ENCODE data around the gene CENPW. TPM values are rescaled to one million over a fixed set of nuclear protein-coding genes. Genes with fewer than 3 reads are reported as not detected.

The CENPW gene
- total RNA-seq, 4 donors from 2014 or later, result 2.5 to 2.9 TPM; not detected in 2

- DNase-seq (ENCODE audit: low spot score) (no peak), ATAC-seq (ENCODE audit: low FRiP score) (no peak)
- no peak for TF ChIP-seq CTCF (IDR thresholded peaks at IDR 0.05)
Measured at GRCh38 chr6:126367849-126368248, 27.9 kb downstream of the CENPW start.

GRCh38 chr6:126372626-126373025, 32.7 kb downstream of the CENPW start:
- no peak for TF ChIP-seq CTCF (IDR thresholded peaks at IDR 0.05)
- no peak for DNase-seq (ENCODE audit: low spot score)

GRCh38 chr6:126373344-126373743, 33.4 kb downstream of the CENPW start:
- TF ChIP-seq CTCF (IDR thresholded peaks at IDR 0.05), result no peak
- ATAC-seq (ENCODE audit: low FRiP score), result no peak

More at GRCh38 chr6:126372626-126373025, 32.7 kb downstream of the CENPW start:
- no peak for ATAC-seq (ENCODE audit: low FRiP score)

GRCh38 chr6:126374372-126374771, 34.5 kb downstream of the CENPW start:
- no peak for TF ChIP-seq CTCF (IDR thresholded peaks at IDR 0.05)
- ATAC-seq (ENCODE audit: low FRiP score) (no peak), DNase-seq (ENCODE audit: low spot score) (no peak)

More at GRCh38 chr6:126373344-126373743, 33.4 kb downstream of the CENPW start:
- no peak for DNase-seq (ENCODE audit: low spot score)

GRCh38 chr6:126376682-126377081, 36.8 kb downstream of the CENPW start:
- ATAC-seq (ENCODE audit: low FRiP score), result no peak
- DNase-seq (ENCODE audit: low spot score), result no peak
- TF ChIP-seq CTCF (IDR thresholded peaks at IDR 0.05), result no peak

- ATAC-seq (ENCODE audit: low FRiP score), result no peak
- TF ChIP-seq CTCF (IDR thresholded peaks at IDR 0.05), result no peak
Measured at GRCh38 chr6:126377594-126378153, 37.8 kb downstream of the CENPW start.

GRCh38 chr6:126380072-126380583, 40.2 kb downstream of the CENPW start:
- ATAC-seq (ENCODE audit: low FRiP score), result no peak
- DNase-seq (ENCODE audit: low spot score), result no peak
- TF ChIP-seq CTCF (IDR thresholded peaks at IDR 0.05), result no peak

More at GRCh38 chr6:126377594-126378153, 37.8 kb downstream of the CENPW start:
- DNase-seq (ENCODE audit: low spot score), result no peak

Data from omental fat pad (tissue), 4 donors.